AG04450 (cell line): ENCODE measurements around the gene BMPR1B. TPM values are rescaled to one million over a fixed set of nuclear protein-coding genes. Genes with fewer than 3 reads are reported as not detected.

Experiments
- CTCF ChIA-PET: fragments of 300-600, 350-600 bp; formaldehyde crosslinking; extraction: SDS; loops from one replicate; lab custom pipeline; 2022; ENCODE audit warnings: antibody characterized with exemption, inconsistent platforms; lab: Charles Lee
- POLR2A ChIA-PET: fragments of 350-600 bp; formaldehyde crosslinking; extraction: SDS; loops from one replicate; lab custom pipeline; 2021; ENCODE audit warnings: antibody characterized with exemption, inconsistent platforms; lab: Yijun Ruan, JAX
- DNase-seq: peaks from one replicate; pipeline ENCODE4 v3.0.0-alpha.2; 2011; ENCODE audit warnings: low read depth, low spot score
- H3K27ac ChIP-seq: one replicate; pipeline ENCODE4 v1.5.1; 2012; ENCODE audit warnings: low read depth, low read length, control low read depth
- H3K27me3 ChIP-seq: one replicate; pipeline ENCODE4 v1.6.0; 2012; ENCODE audit warnings: low read length; ENCODE audit not compliant: control insufficient read depth, insufficient read depth
- H3K4me3 ChIP-seq: 2 replicates; pipeline ENCODE4 v1.5.1; 2011; ENCODE audit warnings: mild to moderate bottlenecking, low read depth, low read length, control low read depth
- H3K9me3 ChIP-seq: 2 replicates; pipeline ENCODE4 v1.5.1; 2012; ENCODE audit warnings: low read length; ENCODE audit not compliant: control insufficient read depth, insufficient read depth
- CTCF ChIP-seq: IDR thresholded peaks from 2 replicates; pipeline ENCODE4 v1.5.1; 2011; ENCODE audit warnings: low read depth, low read length, control low read depth, inconsistent platforms
- polyA plus RNA-seq: library from polyadenylated mRNA; depleted of rRNA; stranded (reverse); fragments of >200 nt; gene quantifications from 2 replicates; pipeline ENCODE4 v1.2.3, GENCODE V29; 2011

Gene BMPR1B
- polyA plus RNA-seq, 1 experiment = 0.42 TPM

GRCh38 chr4:94897023-94897422 is 139.3 kb downstream of the BMPR1B start:
- H3K27me3 ChIP-seq = no peaks in the 10 kb centered on the region
- H3K9me3 ChIP-seq = no peaks in the 10 kb centered on the region
- no peak for DNase-seq
- no peak overlapping the region for H3K27ac ChIP-seq
- ChIA-PET CTCF (no interaction called here), POLR2A (no interaction called here)
- TF ChIP-seq CTCF = no peak
- no peak overlapping the region for H3K4me3 ChIP-seq

GRCh38 chr4:94905511-94905910 is 147.8 kb downstream of the BMPR1B start:
- no peaks in the 10 kb centered on the region for H3K27me3 ChIP-seq
- no peak overlapping the region for H3K4me3 ChIP-seq
- no peak overlapping the region for H3K27ac ChIP-seq
- POLR2A ChIA-PET = no interaction called here
- CTCF ChIA-PET = interaction anchor here (0.7 kb wide), 2 partner anchors 61 to 178 kb away, joined by 3 read pairs; no protein-coding TSS in a partner anchor
- no peak for TF ChIP-seq CTCF
- no peaks in the 10 kb centered on the region for H3K9me3 ChIP-seq
- DNase-seq = no peak

- no peak for DNase-seq
- H3K9me3 ChIP-seq = no peaks in the 10 kb centered on the region
- ChIA-PET POLR2A (no interaction called here), CTCF (no interaction called here)
- no peaks in the 10 kb centered on the region for H3K27me3 ChIP-seq
- TF ChIP-seq CTCF = no peak
- H3K4me3 ChIP-seq = no peak overlapping the region
- H3K27ac ChIP-seq = no peak overlapping the region
These were observed 151.9 kb downstream of the BMPR1B start for GRCh38 chr4:94909645-94910044.

- ChIA-PET CTCF (no interaction called here), POLR2A (no interaction called here)
- no peak overlapping the region for H3K4me3 ChIP-seq
- no peak for DNase-seq
- no peaks in the 10 kb centered on the region for H3K9me3 ChIP-seq
- H3K27ac ChIP-seq = no peak overlapping the region
- TF ChIP-seq CTCF = no peak
- no peaks in the 10 kb centered on the region for H3K27me3 ChIP-seq
These were observed 153.4 kb downstream of the BMPR1B start for GRCh38 chr4:94911106-94911505.

- no peak overlapping the region for H3K27ac ChIP-seq
- no peaks in the 10 kb centered on the region for H3K27me3 ChIP-seq
- ChIA-PET CTCF (no interaction called here), POLR2A (no interaction called here)
- peaks cover 4% of the 10 kb centered on the region; the same call in 1 of the 2 replicates for H3K9me3 ChIP-seq
- no peak for TF ChIP-seq CTCF
- no peak for DNase-seq
- no peak overlapping the region for H3K4me3 ChIP-seq
These were observed 154.9 kb downstream of the BMPR1B start for GRCh38 chr4:94912606-94913005.
